ENCODE results near the gene TNFAIP3.
A peak's percentile ranks its signal among the peaks of the same experiment; 100 is the strongest.

The TNFAIP3 gene

GRCh38 chr6:137917551-137918325 is 50.7 kb downstream of the TNFAIP3 start:
- POLR2A ChIA-PET: no interaction called here

GRCh38 chr6:137919502-137919823 is 52.4 kb downstream of the TNFAIP3 start:
- no peak for DNase-seq (ENCODE audit: extremely low spot score)
- POLR2A ChIA-PET: no interaction called here
- TF ChIP-seq ARNT (IDR thresholded peaks at IDR 0.05) (no peak), CTBP1 (IDR thresholded peaks at IDR 0.05; ENCODE audit: borderline replicate concordance) (no peak), PKNOX1 (IDR thresholded peaks at IDR 0.05) (no peak), LEF1 (IDR thresholded peaks at IDR 0.05; ENCODE audit: borderline replicate concordance) (no peak), L3MBTL2 (conservative IDR thresholded peaks at IDR 0.05) (no peak), BHLHE40 (IDR thresholded peaks at IDR 0.05; ENCODE audit: borderline replicate concordance) (no peak), HDGF (IDR thresholded peaks at IDR 0.05; ENCODE audit: borderline replicate concordance) (no peak), FOXA1 (IDR thresholded peaks at IDR 0.05) (no peak), FOXK2 (IDR thresholded peaks at IDR 0.05) (no peak), NFRKB (IDR thresholded peaks at IDR 0.05) (no peak), SP1 (IDR thresholded peaks at IDR 0.05) (no peak), ZNF384 (IDR thresholded peaks at IDR 0.05) (no peak), ELF4 (IDR thresholded peaks at IDR 0.05) (no peak), SUZ12 (IDR thresholded peaks at IDR 0.05) (no peak), FOXM1 (IDR thresholded peaks at IDR 0.05; ENCODE audit: borderline replicate concordance) (no peak), TARDBP (IDR thresholded peaks at IDR 0.05) (no peak)
- CTCF ChIA-PET: interaction anchor here (1.1 kb wide), 1 partner anchor 211 kb away, joined by 4 read pairs; no protein-coding TSS in a partner anchor

More at GRCh38 chr6:137917551-137918325, 50.7 kb downstream of the TNFAIP3 start:
- TF ChIP-seq NFRKB (IDR thresholded peaks at IDR 0.05) (no peak), FOXA1 (IDR thresholded peaks at IDR 0.05) (no peak), HDGF (IDR thresholded peaks at IDR 0.05; ENCODE audit: borderline replicate concordance) (no peak), BHLHE40 (IDR thresholded peaks at IDR 0.05; ENCODE audit: borderline replicate concordance) (no peak)
- CTCF ChIA-PET: no interaction called here
- no peak for DNase-seq (ENCODE audit: extremely low spot score)

GRCh38 chr6:137919837-137920730 is 53.0 kb downstream of the TNFAIP3 start:
- no peak for DNase-seq (ENCODE audit: extremely low spot score)
- ChIA-PET POLR2A (no interaction called here), CTCF (interaction anchor here (0.6 to 1.1 kb wide), 2 partner anchors 212 to 605 kb away, joined by 3 to 4 read pairs; no protein-coding TSS in a partner anchor)
- no peak for TF ChIP-seq SP1 (IDR thresholded peaks at IDR 0.05)

GRCh38 chr6:137921823-137922222 is 54.8 kb downstream of the TNFAIP3 start:
- POLR2A ChIA-PET: no interaction called here
- CTCF ChIA-PET: no interaction called here

GRCh38 chr6:137923866-137924653 is 57.0 kb downstream of the TNFAIP3 start:
- no peak for DNase-seq (ENCODE audit: extremely low spot score)
- TF ChIP-seq ZNF384 (IDR thresholded peaks at IDR 0.05) (no peak), NFRKB (IDR thresholded peaks at IDR 0.05) (no peak), PKNOX1 (IDR thresholded peaks at IDR 0.05) (no peak), LEF1 (IDR thresholded peaks at IDR 0.05; ENCODE audit: borderline replicate concordance) (no peak), TARDBP (IDR thresholded peaks at IDR 0.05) (no peak), CTBP1 (IDR thresholded peaks at IDR 0.05; ENCODE audit: borderline replicate concordance) (no peak), L3MBTL2 (conservative IDR thresholded peaks at IDR 0.05) (no peak), FOXA1 (IDR thresholded peaks at IDR 0.05) (no peak), SP1 (IDR thresholded peaks at IDR 0.05) (no peak), SUZ12 (IDR thresholded peaks at IDR 0.05) (no peak), ELF4 (IDR thresholded peaks at IDR 0.05) (no peak), BHLHE40 (IDR thresholded peaks at IDR 0.05; ENCODE audit: borderline replicate concordance) (no peak)
- ChIA-PET CTCF (interaction anchor here (0.5 to 1.1 kb wide), 2 partner anchors 21 to 24 kb away, joined by 3 to 5 read pairs; no protein-coding TSS in a partner anchor), POLR2A (no interaction called here)

More at GRCh38 chr6:137921823-137922222, 54.8 kb downstream of the TNFAIP3 start:
- TF ChIP-seq ZNF384 (IDR thresholded peaks at IDR 0.05) (no peak), CTBP1 (IDR thresholded peaks at IDR 0.05; ENCODE audit: borderline replicate concordance) (no peak), HDGF (IDR thresholded peaks at IDR 0.05; ENCODE audit: borderline replicate concordance) (no peak), NFRKB (IDR thresholded peaks at IDR 0.05) (no peak), FOXM1 (IDR thresholded peaks at IDR 0.05; ENCODE audit: borderline replicate concordance) (no peak), SP1 (IDR thresholded peaks at IDR 0.05) (no peak), PKNOX1 (IDR thresholded peaks at IDR 0.05) (no peak), SUZ12 (IDR thresholded peaks at IDR 0.05) (no peak), LEF1 (IDR thresholded peaks at IDR 0.05; ENCODE audit: borderline replicate concordance) (no peak), BHLHE40 (IDR thresholded peaks at IDR 0.05; ENCODE audit: borderline replicate concordance) (no peak), L3MBTL2 (conservative IDR thresholded peaks at IDR 0.05) (no peak), ARNT (IDR thresholded peaks at IDR 0.05) (no peak), FOXA1 (IDR thresholded peaks at IDR 0.05) (no peak), FOXK2 (IDR thresholded peaks at IDR 0.05) (no peak), ELF4 (IDR thresholded peaks at IDR 0.05) (no peak), TARDBP (IDR thresholded peaks at IDR 0.05) (no peak)
- peak; percentile 31 for DNase-seq (ENCODE audit: extremely low spot score)

All from HEK293T (cell line).